ENCODE measurements around the gene RBMS3. TPM values are rescaled to one million over a fixed set of nuclear protein-coding genes. Genes with fewer than 3 reads are reported as not detected.

Gene RBMS3
- total RNA-seq, 1 experiment from 2014 or later, result 0.42 TPM

- Histone ChIP-seq H3K36me3 (ENCODE audit: control insufficient read depth in 1 of 2, insufficient read depth in 2 of 2, low read length in 2 of 2) (no peaks in the 10 kb centered on the region), H3K4me2 (ENCODE audit: low read length) (no peak overlapping the region), H4K20me1 (ENCODE audit: insufficient read depth) (no peaks in the 10 kb centered on the region), H2AFZ (ENCODE audit: low read depth, low read length, poor library complexity, severe bottlenecking) (no peak overlapping the region), H3K4me3 (replicated peaks in 1 of 2; ENCODE audit: low read depth in 1 of 2, low read length in 2 of 2) (no peak overlapping the region), H3K9ac (ENCODE audit: low read length) (no peak overlapping the region), H3K79me2 (ENCODE audit: insufficient read depth, low read length) (no peaks in the 10 kb centered on the region), H3K4me1 (ENCODE audit: control insufficient read depth in 1 of 2, insufficient read depth in 2 of 2, low read length in 2 of 2) (no peaks in the 10 kb centered on the region), H3K27me3 (ENCODE audit: insufficient read depth, low read length) (no peaks in the 10 kb centered on the region), H3K27ac (ENCODE audit: low read depth, low read length) (no peak overlapping the region), H3K9me2 (ENCODE audit: insufficient read depth) (no peaks in the 10 kb centered on the region), H3K9me3 (ENCODE audit: control insufficient read depth in 1 of 2, insufficient read depth in 1 of 2, low read depth in 1 of 2, low read length in 2 of 2) (no peaks in the 10 kb centered on the region)
- DNase-seq (ENCODE audit: low read depth, low spot score) (no peak), ATAC-seq (no peak)
- intact Hi-C loops (cut with micrococcal nuclease), result no loop called here
- no TSS peak for BruUV-seq (replicated peaks)
- POLR2A ChIA-PET, result no interaction called here
- RAD21 ChIA-PET (ENCODE audit: low non-redundant PET in 1 of 2, low total read pairs in 2 of 2, uncharacterized antibody in 2 of 2, unreplicated experiment in 2 of 2), result no interaction called here
- CTCF ChIA-PET, result no interaction called here
- TF ChIP-seq CEBPB (IDR thresholded peaks at IDR 0.05; ENCODE audit: low read depth), result no peak
- TF ChIP-seq EZH2 (IDR thresholded peaks at IDR 0.05), result no peak
- TF ChIP-seq SRF (IDR thresholded peaks at IDR 0.05; ENCODE audit: low read depth), result no peak
- no peak for TF ChIP-seq YY1 (IDR thresholded peaks at IDR 0.05; ENCODE audit: extremely low read depth, insufficient replicate concordance, low read depth, low read length)
- TF ChIP-seq JUND (IDR thresholded peaks at IDR 0.05), result no peak
- no peak for TF ChIP-seq POLR2AphosphoS5 (IDR thresholded peaks at IDR 0.05; ENCODE audit: low read depth, low read length)
- TF ChIP-seq ZFX (IDR thresholded peaks at IDR 0.05), result no peak
Observed at GRCh38 chr3:29525254-29525881, 244.5 kb downstream of the RBMS3 start.

DNA sequence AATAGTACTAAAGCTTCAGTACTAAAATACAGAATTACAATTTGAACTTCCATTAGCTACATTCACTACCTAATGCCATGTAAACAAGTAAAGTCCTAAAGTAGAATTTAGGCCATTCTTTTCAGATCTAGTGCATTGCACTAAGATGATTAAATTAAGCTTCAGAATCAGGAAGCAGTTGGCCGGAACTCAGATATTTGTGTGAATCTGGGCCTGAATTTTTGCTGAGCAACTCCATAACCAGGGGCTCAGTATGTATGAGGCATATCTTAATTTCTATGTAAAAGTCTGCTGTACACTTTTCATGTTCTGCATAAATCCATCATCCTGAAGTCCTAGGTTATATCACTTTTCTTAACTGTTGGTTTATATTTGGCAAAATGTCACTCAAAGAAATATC is 246.4 kb downstream of the RBMS3 start:
- Histone ChIP-seq H3K9me2 (ENCODE audit: insufficient read depth) (no peaks in the 10 kb centered on the region), H3K9ac (ENCODE audit: low read length) (no peak overlapping the region), H3K4me3 (replicated peaks in 1 of 2; ENCODE audit: low read depth in 1 of 2, low read length in 2 of 2) (no peak overlapping the region), H3K79me2 (ENCODE audit: insufficient read depth, low read length) (no peaks in the 10 kb centered on the region), H2AFZ (ENCODE audit: low read depth, low read length, poor library complexity, severe bottlenecking) (no peak overlapping the region), H3K9me3 (ENCODE audit: control insufficient read depth in 1 of 2, insufficient read depth in 1 of 2, low read depth in 1 of 2, low read length in 2 of 2) (no peaks in the 10 kb centered on the region), H3K4me2 (ENCODE audit: low read length) (no peak overlapping the region), H3K27ac (ENCODE audit: low read depth, low read length) (no peak overlapping the region), H3K27me3 (ENCODE audit: insufficient read depth, low read length) (no peaks in the 10 kb centered on the region), H4K20me1 (ENCODE audit: insufficient read depth) (no peaks in the 10 kb centered on the region), H3K36me3 (ENCODE audit: control insufficient read depth in 1 of 2, insufficient read depth in 2 of 2, low read length in 2 of 2) (no peaks in the 10 kb centered on the region), H3K4me1 (ENCODE audit: control insufficient read depth in 1 of 2, insufficient read depth in 2 of 2, low read length in 2 of 2) (no peaks in the 10 kb centered on the region)
- DNase-seq (ENCODE audit: low read depth, low spot score) (no peak), ATAC-seq (no peak)
- no TSS peak for BruUV-seq (replicated peaks)
- TF ChIP-seq FOSL1 (IDR thresholded peaks at IDR 0.05; ENCODE audit: low read depth), result no peak
- TF ChIP-seq ZFX (IDR thresholded peaks at IDR 0.05), result no peak
- no peak for TF ChIP-seq ELF1 (IDR thresholded peaks at IDR 0.05; ENCODE audit: borderline replicate concordance, low read depth)
- no peak for TF ChIP-seq SIN3A (IDR thresholded peaks at IDR 0.05; ENCODE audit: low read depth)
- no peak for TF ChIP-seq YY1 (IDR thresholded peaks at IDR 0.05; ENCODE audit: extremely low read depth, insufficient replicate concordance, low read depth, low read length)
- ChIA-PET POLR2A (no interaction called here), RAD21 (ENCODE audit: low non-redundant PET in 1 of 2, low total read pairs in 2 of 2, uncharacterized antibody in 2 of 2, unreplicated experiment in 2 of 2) (no interaction called here), CTCF (no interaction called here)
- intact Hi-C loops (cut with micrococcal nuclease), result no loop called here

All from HCT116 (cell line).